ENCODE measurements around the gene FOXK1.

The FOXK1 gene

GRCh38 chr7:4745265-4745919 is 63.3 kb downstream of the FOXK1 start:
- no peak for DNase-seq (ENCODE audit: low read depth)

- DNase-seq (ENCODE audit: low read depth) = no peak
Observed at GRCh38 chr7:4745971-4746919, 64.2 kb downstream of the FOXK1 start.

- DNase-seq (ENCODE audit: low read depth) = no peak
Observed at GRCh38 chr7:4747013-4747412, 64.9 kb downstream of the FOXK1 start.

- DNase-seq (ENCODE audit: low read depth) = no peak
Observed at GRCh38 chr7:4747746-4748145, 65.7 kb downstream of the FOXK1 start.

GRCh38 chr7:4748231-4748681 is 66.2 kb downstream of the FOXK1 start:
- DNase-seq (ENCODE audit: low read depth) = no peak

- DNase-seq (ENCODE audit: low read depth) = no peak
Observed at GRCh38 chr7:4749363-4749762, 67.3 kb downstream of the FOXK1 start.

GRCh38 chr7:4749798-4750197 is 67.7 kb downstream of the FOXK1 start:
- DNase-seq (ENCODE audit: low read depth) = no peak

- DNase-seq (ENCODE audit: low read depth) = no peak
Observed at GRCh38 chr7:4751398-4751947, 69.4 kb downstream of the FOXK1 start.

GRCh38 chr7:4753598-4754432 is 71.7 kb downstream of the FOXK1 start:
- DNase-seq (ENCODE audit: low read depth) = no peak

- no peak for DNase-seq (ENCODE audit: low read depth)
Observed at GRCh38 chr7:4754433-4755010, 72.4 kb downstream of the FOXK1 start.

GRCh38 chr7:4755045-4755444 is 73.0 kb downstream of the FOXK1 start:
- DNase-seq (ENCODE audit: low read depth) = no peak

GRCh38 chr7:4758111-4758510 is 76.0 kb downstream of the FOXK1 start:
- no peak for DNase-seq (ENCODE audit: low read depth)

- DNase-seq (ENCODE audit: low read depth) = no peak
Observed at GRCh38 chr7:4758791-4759190, 76.7 kb downstream of the FOXK1 start.

- DNase-seq (ENCODE audit: low read depth) = no peak
Observed at GRCh38 chr7:4759211-4759610, 77.1 kb downstream of the FOXK1 start.

- no peak for DNase-seq (ENCODE audit: low read depth)
Observed at GRCh38 chr7:4760952-4761351, 78.9 kb downstream of the FOXK1 start.

GRCh38 chr7:4762121-4763055 is 80.3 kb downstream of the FOXK1 start:
- no peak for DNase-seq (ENCODE audit: low read depth)

- no peak for DNase-seq (ENCODE audit: low read depth)
Observed at GRCh38 chr7:4763091-4763793, 81.1 kb downstream of the FOXK1 start.

- no peak for DNase-seq (ENCODE audit: low read depth)
Observed at GRCh38 chr7:4763794-4764185, 81.7 kb downstream of the FOXK1 start.

- no peak for DNase-seq (ENCODE audit: low read depth)
Observed at GRCh38 chr7:4764402-4765007, 82.4 kb downstream of the FOXK1 start.

Data from CMK (cell line).